ENCODE measurements around the gene TUBA8. TPM values are rescaled to one million over a fixed set of nuclear protein-coding genes. Genes with fewer than 3 reads are reported as not detected.
"Not testable (repeated sequence)": the region's sequence is repeated elsewhere in the genome, so short reads cannot be mapped to it uniquely, and the experiment has no call there.

The TUBA8 gene
- total RNA-seq, 3 donors from 2014 or later: 1.6 to 14.7 (median 2.9) TPM

GRCh38 chr22:18068381-18068988 is 42.1 kb upstream of the TUBA8 start:
- peak in 1 of 2 donors; percentile 68 for DNase-seq (ENCODE audit: low spot score in 2 of 2)
- peak overlapping the region in 1 of 3 donors; percentile 41 for H3K4me3 ChIP-seq
- no peak for TF ChIP-seq CTCF (IDR thresholded peaks at IDR 0.05)
- no peak for TF ChIP-seq POLR2A (IDR thresholded peaks at IDR 0.05)
- no peak for TF ChIP-seq POLR2AphosphoS5 (IDR thresholded peaks at IDR 0.05)
- H3K36me3 ChIP-seq: no peaks in the 10 kb centered on the region
- H3K27ac ChIP-seq: peak overlapping the region; percentile 81 to 94
- no peaks in the 10 kb centered on the region for H3K27me3 ChIP-seq
- H3K4me1 ChIP-seq: peaks cover 0 to 3% of the 10 kb centered on the region in 2 donors
- H3K9me3 ChIP-seq: no peaks in the 10 kb centered on the region
- intact Hi-C loops (cut with DNase I; ENCODE audit: low total_unique reads): no loop called here

GRCh38 chr22:18069041-18069440 is 41.6 kb upstream of the TUBA8 start:
- no peak for DNase-seq (ENCODE audit: low spot score in 2 of 2)
- Histone ChIP-seq H3K36me3 (no peaks in the 10 kb centered on the region), H3K27ac (peak overlapping the region; percentile 81 to 94), H3K4me1 (peaks cover 0 to 3% of the 10 kb centered on the region in 2 donors), H3K4me3 (no peak overlapping the region), H3K27me3 (no peaks in the 10 kb centered on the region), H3K9me3 (no peaks in the 10 kb centered on the region)
- TF ChIP-seq CTCF (IDR thresholded peaks at IDR 0.05): no peak
- intact Hi-C loops (cut with DNase I; ENCODE audit: low total_unique reads): no loop called here

- intact Hi-C loops (cut with DNase I; ENCODE audit: low total_unique reads): no loop called here
- Histone ChIP-seq H3K4me1 (peaks cover 0 to 3% of the 10 kb centered on the region in 2 donors), H3K4me3 (no peak overlapping the region), H3K9me3 (no peaks in the 10 kb centered on the region), H3K27ac (peak overlapping the region; percentile 65 to 73), H3K27me3 (no peaks in the 10 kb centered on the region), H3K36me3 (no peaks in the 10 kb centered on the region)
- no peak for TF ChIP-seq CTCF (IDR thresholded peaks at IDR 0.05)
- no peak for TF ChIP-seq POLR2AphosphoS5 (IDR thresholded peaks at IDR 0.05)
- TF ChIP-seq POLR2A (IDR thresholded peaks at IDR 0.05): no peak
- no peak for DNase-seq (ENCODE audit: low spot score in 2 of 2)
These were observed 40.6 kb upstream of the TUBA8 start for GRCh38 chr22:18070041-18070440.

- Histone ChIP-seq H3K4me1 (peaks cover 0 to 3% of the 10 kb centered on the region in 2 donors), H3K36me3 (no peaks in the 10 kb centered on the region), H3K4me3 (peak overlapping the region in 2 of 3 donors; percentile 4 to 7), H3K27ac (peak overlapping the region; percentile 65 to 73), H3K9me3 (no peaks in the 10 kb centered on the region), H3K27me3 (no peaks in the 10 kb centered on the region)
- intact Hi-C loops (cut with DNase I; ENCODE audit: low total_unique reads): no loop called here
- DNase-seq (ENCODE audit: low spot score in 2 of 2): peak in 1 of 2 donors; percentile 68
- TF ChIP-seq POLR2A (IDR thresholded peaks at IDR 0.05): no peak
- peak in 1 of 3 donors; percentile 39 for TF ChIP-seq POLR2AphosphoS5 (IDR thresholded peaks at IDR 0.05)
- peak in 1 of 3 donors; percentile 30 for TF ChIP-seq CTCF (IDR thresholded peaks at IDR 0.05)
These were observed 39.9 kb upstream of the TUBA8 start for GRCh38 chr22:18070556-18071306.

GRCh38 chr22:18071307-18071967 is 39.2 kb upstream of the TUBA8 start:
- Histone ChIP-seq H3K4me3 (peak overlapping the region in 1 of 3 donors; percentile 7), H3K27ac (peak overlapping the region; percentile 65 to 73)
- intact Hi-C loops (cut with DNase I; ENCODE audit: low total_unique reads); H3K27me3 ChIP-seq; DNase-seq (ENCODE audit: low spot score in 2 of 2); H3K9me3 ChIP-seq; H3K4me1 ChIP-seq; H3K36me3 ChIP-seq: not testable (repeated sequence)

Measured in breast epithelium (tissue), 4 donors.